ENCODE data around the gene CCNF. TPM values are rescaled to one million over a fixed set of nuclear protein-coding genes. Genes with fewer than 3 reads are reported as not detected.

Gene CCNF
- polyA plus RNA-seq, 2 of the 4 experiments (the other 2 are of a cell fraction): 6.5 to 14.4 TPM

DNA sequence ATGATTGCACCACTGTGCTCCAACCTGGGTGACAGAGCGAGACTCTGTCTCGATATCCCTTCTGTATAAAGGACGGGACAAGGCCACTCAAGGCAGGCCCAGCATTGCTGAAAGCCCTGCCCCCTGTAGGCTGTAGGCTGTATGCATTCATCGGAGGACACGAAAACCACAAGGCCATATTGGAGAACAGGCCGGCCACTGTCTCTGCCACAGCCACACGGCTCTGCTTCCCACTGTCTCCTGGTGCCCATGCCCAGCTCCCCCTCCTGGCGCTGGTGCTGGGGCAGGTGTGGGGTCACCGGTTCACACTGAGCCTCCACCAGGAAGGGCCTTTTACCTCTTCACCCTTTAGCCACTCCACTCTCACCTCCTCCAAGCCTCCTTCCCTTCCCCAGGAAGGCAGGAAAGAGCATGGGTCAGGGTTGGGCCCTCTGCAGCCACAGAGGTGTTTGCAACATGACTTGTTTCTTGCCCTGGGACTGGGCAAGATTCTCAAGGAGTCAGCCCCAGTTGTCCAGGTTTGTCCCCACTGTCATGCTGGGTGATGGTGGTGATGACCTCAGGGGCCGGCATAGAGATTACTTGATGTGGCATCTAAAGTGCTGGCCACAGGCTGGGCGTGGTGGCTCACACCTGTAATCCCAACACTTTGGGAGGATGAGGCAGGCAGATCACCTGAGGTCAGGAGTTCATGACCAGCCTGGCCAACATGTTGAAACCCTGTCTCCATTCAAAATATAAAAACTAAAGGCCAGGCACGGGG lies 36.6 kb downstream of the CCNF start:
- CTCF ChIA-PET: interaction anchor here (1.9 kb wide), 1 partner anchor 35 kb away, joined by 6 read pairs; no protein-coding TSS in a partner anchor
- ATAC-seq (peak in 1 of 2 experiments; percentile 9; a peak in 1 of 6 replicates), DNase-seq (ENCODE audit: low read depth in 1 of 2, low spot score in 1 of 2) (peak; percentile 25 to 55), FAIRE-seq (no peak)
- no peak overlapping the region for H3K27ac ChIP-seq
- H3K9me3 ChIP-seq: no peaks in the 10 kb centered on the region
- WGBS (ENCODE audit: missing lambda C conversion rate): 91% methylated on average over 9 of the region's 12 CpGs
- H3K4me1 ChIP-seq: peaks cover 24% of the 10 kb centered on the region
- TF ChIP-seq, protein P1, sequence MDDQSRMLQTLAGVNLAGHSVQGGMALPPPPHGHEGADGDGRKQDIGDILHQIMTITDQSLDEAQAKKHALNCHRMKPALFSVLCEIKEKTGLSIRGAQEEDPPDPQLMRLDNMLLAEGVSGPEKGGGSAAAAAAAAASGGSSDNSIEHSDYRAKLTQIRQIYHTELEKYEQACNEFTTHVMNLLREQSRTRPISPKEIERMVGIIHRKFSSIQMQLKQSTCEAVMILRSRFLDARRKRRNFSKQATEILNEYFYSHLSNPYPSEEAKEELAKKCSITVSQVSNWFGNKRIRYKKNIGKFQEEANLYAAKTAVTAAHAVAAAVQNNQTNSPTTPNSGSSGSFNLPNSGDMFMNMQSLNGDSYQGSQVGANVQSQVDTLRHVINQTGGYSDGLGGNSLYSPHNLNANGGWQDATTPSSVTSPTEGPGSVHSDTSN (IDR thresholded peaks at IDR 0.05): peak; percentile 9; the same call in 1 of the 2 replicates
- TF ChIP-seq CHD4 (IDR thresholded peaks at IDR 0.05; ENCODE audit: borderline replicate concordance) (no peak), RAD21 (conservative IDR thresholded peaks at IDR 0.05 in 1 of 2, IDR thresholded peaks at IDR 0.05 in 1 of 2) (peak in 1 of 2 experiments; percentile 3; a peak in 1 of 5 replicates), CHD2 (IDR thresholded peaks at IDR 0.05; ENCODE audit: low read length, partially characterized antibody) (no peak), POLR2A (IDR thresholded peaks at IDR 0.05; ENCODE audit: low read length) (0 out of 2 replicates have a peak, but pooled peaks have one; percentile 12)
- POLR2A ChIA-PET: no interaction called here
- no peak overlapping the region for H3K4me2 ChIP-seq
- H3K4me3 ChIP-seq: no peak overlapping the region

DNA sequence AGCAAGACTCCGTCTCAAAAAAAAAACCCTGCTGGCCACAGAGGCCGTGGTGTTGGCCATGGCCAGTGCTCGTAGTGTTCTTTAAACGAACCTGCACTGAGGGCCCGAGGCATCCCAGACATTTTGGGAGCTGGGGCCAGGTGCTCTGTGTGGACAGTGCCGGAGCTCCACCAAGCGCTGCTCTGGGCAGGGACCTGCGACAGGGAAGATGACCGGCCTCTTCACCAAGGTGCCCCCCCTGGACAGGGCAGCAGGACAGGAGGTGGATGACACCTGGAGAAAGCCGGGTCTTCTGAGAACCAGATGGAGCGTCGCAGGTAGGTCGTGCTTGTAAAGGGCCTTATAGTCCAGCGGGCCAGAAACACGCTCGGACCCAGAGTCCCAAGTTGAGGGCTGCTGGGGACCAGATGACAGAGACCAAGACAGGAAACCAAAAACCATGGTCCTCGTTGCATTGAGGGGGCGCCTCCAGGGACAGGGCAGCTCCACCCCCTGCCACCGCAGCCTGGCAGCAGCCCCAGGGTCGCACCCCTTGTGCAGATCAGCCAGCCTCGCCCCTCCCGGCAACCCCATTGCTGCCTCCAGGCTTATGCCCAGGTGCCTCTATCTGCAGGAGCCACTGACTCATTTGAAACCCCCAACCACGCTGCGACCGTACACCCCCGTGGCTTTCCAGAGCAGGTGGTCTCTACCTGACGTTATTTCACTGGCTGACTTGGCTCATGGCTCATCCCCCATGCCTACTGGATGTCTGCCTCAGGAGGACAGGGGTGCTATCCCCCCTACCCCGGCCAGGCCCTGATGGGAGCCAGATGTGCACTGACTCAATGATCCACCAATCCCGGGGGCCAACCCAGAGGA lies 37.6 kb downstream of the CCNF start:
- Histone ChIP-seq H3K27ac (peak overlapping the region in 1 of 2 experiments; percentile 85; a peak in 4 of 6 replicates), H3K4me3 (no peak overlapping the region; the same call in 2 of the 3 replicates), H3K9me3 (no peaks in the 10 kb centered on the region), H3K4me2 (peak overlapping the region; percentile 100), H3K4me1 (peaks cover 29% of the 10 kb centered on the region)
- ATAC-seq (peak in 1 of 2 experiments; percentile 0; a peak in 1 of 6 replicates), FAIRE-seq (no peak), DNase-seq (ENCODE audit: low read depth in 1 of 2, low spot score in 1 of 2) (no peak)
- CTCF ChIA-PET: interaction anchor here (1.1 to 1.9 kb wide), 2 partner anchors 34 kb away, joined by 4 to 6 read pairs; no protein-coding TSS in a partner anchor
- POLR2A ChIA-PET: no interaction called here
- TF ChIP-seq KDM1A (IDR thresholded peaks at IDR 0.05; ENCODE audit: low read depth): no peak
- TF ChIP-seq, protein P2, sequence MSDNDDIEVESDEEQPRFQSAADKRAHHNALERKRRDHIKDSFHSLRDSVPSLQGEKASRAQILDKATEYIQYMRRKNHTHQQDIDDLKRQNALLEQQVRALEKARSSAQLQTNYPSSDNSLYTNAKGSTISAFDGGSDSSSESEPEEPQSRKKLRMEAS (IDR thresholded peaks at IDR 0.05): no peak; the same call in 1 of the 2 replicates
- no peak for TF ChIP-seq EHF (CRISPR knock-in tag; IDR thresholded peaks at IDR 0.05)
- no peak for TF ChIP-seq FOSB (CRISPR knock-in tag; IDR thresholded peaks at IDR 0.05)
- TF ChIP-seq RNF2 (IDR thresholded peaks at IDR 0.05; ENCODE audit: borderline replicate concordance, low read depth): no peak
- TF ChIP-seq, protein P3, sequence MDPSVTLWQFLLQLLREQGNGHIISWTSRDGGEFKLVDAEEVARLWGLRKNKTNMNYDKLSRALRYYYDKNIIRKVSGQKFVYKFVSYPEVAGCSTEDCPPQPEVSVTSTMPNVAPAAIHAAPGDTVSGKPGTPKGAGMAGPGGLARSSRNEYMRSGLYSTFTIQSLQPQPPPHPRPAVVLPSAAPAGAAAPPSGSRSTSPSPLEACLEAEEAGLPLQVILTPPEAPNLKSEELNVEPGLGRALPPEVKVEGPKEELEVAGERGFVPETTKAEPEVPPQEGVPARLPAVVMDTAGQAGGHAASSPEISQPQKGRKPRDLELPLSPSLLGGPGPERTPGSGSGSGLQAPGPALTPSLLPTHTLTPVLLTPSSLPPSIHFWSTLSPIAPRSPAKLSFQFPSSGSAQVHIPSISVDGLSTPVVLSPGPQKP (IDR thresholded peaks at IDR 0.05; ENCODE audit: low read depth, low read length): no peak
- TF ChIP-seq POLR2AphosphoS2 (conservative IDR thresholded peaks at IDR 0.05; ENCODE audit: low read length): no peak
- no peak for TF ChIP-seq SMC3 (IDR thresholded peaks at IDR 0.05)
- no peak for TF ChIP-seq CBX2 (IDR thresholded peaks at IDR 0.05; ENCODE audit: borderline replicate concordance, low read depth)
- TF ChIP-seq, protein P4, sequence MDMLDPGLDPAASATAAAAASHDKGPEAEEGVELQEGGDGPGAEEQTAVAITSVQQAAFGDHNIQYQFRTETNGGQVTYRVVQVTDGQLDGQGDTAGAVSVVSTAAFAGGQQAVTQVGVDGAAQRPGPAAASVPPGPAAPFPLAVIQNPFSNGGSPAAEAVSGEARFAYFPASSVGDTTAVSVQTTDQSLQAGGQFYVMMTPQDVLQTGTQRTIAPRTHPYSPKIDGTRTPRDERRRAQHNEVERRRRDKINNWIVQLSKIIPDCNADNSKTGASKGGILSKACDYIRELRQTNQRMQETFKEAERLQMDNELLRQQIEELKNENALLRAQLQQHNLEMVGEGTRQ (IDR thresholded peaks at IDR 0.05): no peak
- no peak for TF ChIP-seq MYC (IDR thresholded peaks at IDR 0.05; ENCODE audit: borderline replicate concordance, low read length)
- no peak for TF ChIP-seq ZFP36 (IDR thresholded peaks at IDR 0.05; ENCODE audit: borderline replicate concordance, partially characterized antibody)
- WGBS (ENCODE audit: missing lambda C conversion rate): 94% methylated on average over 29 of the region's 29 CpGs
